IPS DF 4.7 (cell line): Measurements from ENCODE around the gene ECI2.
"Not testable (repeated sequence)": the region's sequence is repeated elsewhere in the genome, so short reads cannot be mapped to it uniquely, and the experiment has no call there.

ENCODE experiments used
- DNase-seq: peaks from one replicate; pipeline ENCODE4 v3.0.0-alpha.2; 2013; ENCODE audit warnings: low spot score; ENCODE audit errors: extremely low read depth

ECI2 gene

DNA sequence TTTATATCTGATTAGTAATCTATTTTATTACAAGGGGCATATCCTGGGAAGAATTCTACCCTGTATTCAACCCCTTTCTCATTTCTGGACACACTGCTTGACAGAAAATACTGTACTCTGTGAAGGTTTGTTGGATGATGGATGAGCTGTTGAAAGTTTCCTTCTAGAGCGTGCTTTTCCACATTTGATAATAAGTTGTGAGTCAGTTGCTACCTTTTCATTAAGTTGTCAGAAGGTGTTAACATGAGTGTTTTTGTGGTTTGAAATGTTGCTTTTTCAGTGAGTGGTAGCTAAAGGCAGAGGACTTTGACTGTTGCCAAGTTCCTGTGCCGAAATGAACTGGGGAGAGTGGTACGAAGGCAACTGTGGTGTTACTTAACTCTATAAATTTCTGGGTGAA is 3.9 kb upstream of the ECI2 start:
- no peak for DNase-seq

DNA sequence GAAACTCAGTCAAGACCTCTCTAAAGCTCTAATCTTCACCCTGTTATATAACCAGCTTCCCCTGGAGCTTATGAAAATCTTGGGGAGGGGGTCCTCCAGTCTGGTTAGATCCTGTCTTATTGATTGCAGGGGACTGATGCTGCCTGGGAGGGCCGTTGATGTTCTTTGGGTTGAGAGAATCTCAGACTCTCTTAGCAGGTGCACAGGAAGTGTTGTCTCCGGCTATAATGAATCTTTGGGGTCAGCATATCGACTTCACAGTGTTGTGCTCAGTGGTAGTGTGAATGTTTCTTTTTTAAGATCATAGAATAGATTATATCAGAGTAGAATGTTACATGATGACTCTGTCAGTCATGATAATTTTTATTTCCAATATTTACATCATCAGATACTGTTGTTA is 2.8 kb upstream of the ECI2 start:
- no peak for DNase-seq

DNA sequence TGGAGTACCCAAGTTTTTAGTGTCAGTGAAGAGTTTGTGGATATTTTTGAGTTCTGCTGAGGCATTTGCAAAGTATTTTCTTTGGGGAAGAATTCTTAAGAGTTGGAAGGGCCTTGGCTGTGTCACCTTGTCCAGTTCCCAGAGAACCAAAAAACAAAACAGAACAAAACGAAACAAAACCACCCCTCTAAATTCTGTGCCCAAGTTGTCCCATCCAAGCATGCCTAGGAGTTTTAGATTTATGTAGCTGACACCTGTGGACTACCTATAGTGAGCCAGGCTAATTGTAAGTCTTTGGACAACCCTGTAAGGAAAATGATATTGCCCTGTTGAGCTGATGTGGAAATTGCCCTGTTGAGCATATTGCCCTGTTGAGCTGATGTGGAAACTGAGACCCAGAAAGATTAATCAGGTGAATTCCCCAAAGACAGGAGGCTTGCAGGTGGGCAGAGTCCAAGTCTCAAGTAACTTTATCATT is 1.0 kb upstream of the ECI2 start:
- no peak for DNase-seq

DNA sequence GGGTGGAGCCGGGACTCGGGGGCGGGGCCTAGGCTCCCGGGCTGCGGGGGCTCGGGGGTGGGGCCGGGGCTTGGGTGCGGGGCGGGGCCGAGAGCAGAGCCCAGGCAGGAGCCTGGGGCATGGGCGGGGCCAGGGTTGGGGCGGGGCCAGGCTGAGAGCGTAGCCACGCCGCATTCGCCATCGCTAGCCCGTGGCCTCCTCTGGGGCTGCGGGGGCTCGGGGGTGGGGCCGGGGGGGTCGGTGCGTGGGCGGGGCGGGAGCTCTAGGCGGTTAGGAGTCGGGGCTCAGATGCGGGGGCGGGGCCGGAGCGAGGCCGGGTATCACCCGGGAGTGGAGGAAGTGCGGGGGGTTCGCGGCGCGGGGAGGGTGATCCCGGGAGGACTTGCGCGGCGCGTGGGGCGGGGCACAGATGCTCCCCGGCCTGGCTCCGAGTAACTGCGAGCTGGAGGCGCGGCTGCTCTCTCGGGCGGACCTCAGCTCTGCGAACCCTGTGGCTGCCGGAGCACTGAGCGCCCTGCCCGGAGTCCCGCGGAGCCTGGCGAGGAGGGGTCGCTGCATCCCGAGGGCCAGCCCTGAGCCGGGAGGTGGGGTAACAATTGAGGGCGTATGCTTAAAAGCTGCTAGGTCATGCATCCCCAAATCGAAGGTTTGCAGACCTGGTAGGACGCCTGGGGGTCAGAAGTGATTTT is 434 bp upstream of the ECI2 start:
- DNase-seq, result no peak

DNA sequence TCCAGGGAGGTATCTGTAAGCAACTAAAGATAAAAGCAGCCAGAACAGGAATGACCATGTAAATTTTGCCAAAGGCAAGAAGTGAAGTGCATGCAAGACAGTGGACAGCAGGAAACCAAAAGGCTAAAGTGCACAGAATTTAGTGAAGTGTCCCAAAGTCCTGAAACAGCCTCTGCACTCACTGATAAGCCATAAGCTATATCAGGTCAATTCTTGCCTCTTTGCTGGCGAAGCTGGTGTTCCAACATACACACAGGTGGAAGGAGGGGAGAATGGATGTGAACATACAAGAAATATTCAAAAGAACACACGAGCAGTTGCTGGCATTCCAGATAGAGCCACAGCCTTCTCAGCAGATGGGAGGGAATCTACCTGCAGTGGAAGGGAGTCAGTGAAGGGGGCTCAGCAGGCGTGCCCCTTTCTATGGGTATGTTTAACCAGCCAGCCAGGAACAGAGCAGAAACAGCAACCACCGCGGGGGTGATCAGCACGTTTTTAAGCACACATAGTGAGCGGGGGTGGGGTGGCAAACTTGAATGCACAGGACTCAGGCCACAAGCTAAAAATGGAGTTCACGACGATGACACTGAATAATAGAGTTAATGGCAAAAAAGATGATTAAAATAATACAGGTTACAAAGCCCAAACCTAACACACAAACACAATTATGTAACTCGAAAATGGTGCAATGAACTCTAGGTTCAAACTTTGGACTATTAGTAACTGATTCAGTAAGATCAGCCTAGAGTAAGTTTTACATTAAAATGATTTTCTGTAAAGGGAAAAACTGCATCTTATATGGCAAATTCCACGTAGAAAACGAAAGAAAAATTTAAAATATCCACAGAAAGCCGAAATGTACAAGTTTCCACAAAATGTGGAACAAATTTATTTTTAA is 1.2 kb downstream of the ECI2 start:
- DNase-seq, result no peak

DNA sequence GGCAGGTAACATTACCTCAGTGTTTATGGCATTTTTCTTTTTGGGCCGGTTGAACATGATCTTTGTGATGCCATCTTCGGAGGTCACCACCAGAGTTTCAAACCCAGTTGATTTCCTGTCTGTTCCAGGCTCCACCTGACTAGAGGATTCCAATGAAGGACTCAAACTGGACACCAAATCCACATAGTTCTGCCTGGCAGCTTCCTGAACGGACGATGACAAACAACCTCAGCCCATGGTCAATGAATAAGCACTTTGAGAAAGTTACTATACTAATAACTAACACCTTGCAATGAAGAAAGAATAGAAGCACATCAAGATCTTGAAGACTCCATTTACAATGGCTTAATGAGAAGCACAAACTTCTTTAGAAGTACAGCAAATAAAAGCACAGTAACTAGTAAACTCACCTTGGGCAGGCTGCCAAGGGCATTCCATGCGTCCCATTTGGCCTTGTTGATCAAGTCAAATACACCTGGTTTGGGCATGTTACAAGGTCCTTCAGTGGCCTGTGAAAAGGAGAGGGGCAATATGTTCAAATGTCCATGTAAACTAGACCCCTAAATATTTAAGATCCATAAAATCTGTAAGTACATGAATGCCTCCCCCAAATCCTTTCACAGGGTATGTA is 4.9 kb downstream of the ECI2 start:
- DNase-seq, result no peak

DNA sequence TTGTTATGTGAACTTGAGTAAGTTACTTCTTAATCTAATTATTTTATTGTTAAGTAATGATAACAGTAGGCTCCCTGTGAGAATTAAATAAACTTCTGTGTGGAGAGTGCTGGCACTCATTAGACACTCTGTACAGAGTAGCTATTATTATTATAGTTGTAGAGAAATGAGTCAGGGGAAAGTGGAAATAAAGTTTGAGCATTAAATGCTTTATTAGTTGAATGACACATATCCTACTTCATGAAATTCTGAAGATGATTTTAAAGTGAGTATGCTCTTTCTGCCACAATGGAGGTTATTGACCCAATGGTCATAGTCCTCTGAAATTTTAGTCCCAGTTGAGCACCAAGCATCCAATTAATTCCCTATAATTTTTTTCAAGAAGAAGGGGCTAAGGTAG is 5.9 kb downstream of the ECI2 start:
- DNase-seq, result no peak

DNA sequence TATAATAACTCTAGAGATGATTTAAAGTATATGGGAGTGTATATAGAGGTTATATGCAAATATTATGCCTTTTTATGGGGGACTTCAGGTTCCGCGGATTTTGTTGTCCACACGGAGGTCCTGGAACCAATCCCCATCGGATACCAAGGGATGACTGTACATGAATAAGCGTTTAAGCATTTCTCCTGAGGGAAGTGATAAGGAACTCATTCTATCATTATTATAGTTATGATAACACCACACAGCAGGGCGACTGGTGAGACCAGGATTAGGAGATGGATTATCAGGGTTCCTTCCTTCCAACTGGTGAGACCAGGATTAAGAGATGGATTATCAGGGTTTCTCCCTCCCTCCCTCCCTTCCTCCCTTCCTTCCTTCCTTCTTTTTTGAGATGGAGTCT is 6.6 kb downstream of the ECI2 start:
- DNase-seq, result no peak

DNA sequence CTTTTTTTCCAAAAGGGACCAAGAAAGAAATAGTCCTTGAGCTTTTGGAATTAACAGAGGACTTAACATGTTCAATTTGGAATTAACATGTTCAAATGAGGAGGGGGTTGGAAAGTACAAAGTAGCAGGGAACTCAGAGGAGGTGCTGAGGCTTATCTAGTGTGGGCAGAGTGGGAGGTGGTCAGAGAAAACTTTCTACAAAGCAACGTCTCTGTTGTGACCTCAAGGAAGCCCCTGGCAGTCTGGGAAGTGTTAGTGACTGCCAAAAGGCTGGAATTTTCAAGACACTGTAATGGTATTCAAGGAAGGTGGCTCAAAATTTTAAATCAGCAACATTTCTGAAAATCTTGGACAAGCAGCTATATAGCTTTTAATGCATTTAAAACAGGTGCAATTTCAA is 7.3 kb downstream of the ECI2 start:
- DNase-seq, result no peak

DNA sequence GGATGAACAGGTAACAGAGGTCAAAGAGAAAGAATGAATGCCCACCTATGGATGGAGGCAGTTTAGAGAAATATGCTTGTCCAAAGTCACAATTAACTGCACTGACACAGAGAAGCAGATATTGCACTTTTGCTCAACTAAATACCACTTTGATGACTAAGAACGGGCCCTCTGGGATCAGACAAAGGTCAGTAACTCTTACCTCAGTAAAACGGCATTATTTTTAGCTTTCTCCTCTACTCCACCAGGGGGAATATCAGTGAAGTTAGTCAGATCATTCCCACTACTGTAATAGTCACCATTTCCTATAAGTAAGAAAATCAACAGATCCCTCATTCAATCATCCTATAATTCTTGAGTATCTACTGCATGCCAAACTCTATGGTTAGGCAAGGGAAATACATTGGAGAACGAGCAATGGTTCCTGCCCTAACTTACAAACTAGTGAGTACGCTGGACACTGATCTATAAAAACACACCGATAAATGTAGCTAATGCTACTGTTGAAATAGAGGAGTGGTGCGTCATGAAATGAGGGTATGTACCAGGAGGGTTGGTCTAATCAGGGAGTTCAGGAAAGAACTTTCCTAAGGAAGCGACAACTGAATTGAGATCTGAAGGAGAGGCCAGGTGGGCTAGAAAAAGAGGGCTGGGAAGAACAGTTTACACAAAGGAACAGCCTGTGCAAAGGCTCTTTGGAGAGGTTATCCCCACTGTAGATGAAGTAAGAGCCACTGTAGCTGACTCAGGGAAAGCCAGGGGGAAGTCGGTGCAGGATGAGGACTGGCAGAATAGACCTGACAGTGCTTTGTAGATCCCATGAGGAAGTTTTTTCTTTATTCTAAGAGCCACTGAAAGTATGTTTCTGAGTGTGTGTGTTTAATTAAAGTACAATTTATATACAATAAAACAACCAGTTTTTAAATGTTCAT is 9.2 kb downstream of the ECI2 start:
- DNase-seq, result no peak

DNA sequence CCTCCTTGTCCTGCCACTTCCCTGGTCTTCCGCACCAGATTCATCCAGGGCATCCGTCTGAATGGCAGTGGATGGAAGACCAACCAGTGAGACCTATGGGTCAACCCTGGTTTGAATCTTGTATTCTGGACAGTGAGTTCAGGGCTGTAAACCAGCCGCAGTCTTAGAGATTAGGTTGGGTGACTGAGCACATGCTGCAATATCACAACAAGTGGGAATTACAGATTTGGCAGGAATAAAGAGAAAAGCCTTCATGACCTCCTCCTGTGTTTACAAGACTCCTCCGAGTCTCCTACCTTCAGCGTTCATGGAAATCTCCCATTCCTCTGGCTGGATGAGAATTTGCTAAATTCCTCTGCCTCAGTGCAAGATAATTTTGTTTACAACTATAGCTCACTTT is 9.9 kb downstream of the ECI2 start:
- no peak for DNase-seq

DNA sequence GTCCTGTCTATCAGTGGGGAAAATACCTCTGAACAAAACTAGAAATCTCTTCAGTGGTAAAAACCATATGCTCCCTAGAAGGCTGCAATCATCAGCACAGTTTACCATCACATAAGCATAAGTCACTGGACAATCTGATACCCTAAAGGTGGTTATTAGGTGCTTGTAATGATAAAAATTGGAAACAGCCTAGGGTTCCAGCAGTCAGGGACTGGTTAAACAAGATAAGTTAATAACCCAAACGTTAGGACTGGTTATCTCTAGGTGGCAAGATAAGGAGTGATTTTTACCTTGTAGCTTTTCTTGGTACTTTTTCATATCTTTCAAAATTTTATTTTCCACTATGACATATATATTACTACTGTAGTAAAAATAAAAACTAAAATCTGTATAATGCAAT is 11.0 kb downstream of the ECI2 start:
- DNase-seq, result no peak

DNA sequence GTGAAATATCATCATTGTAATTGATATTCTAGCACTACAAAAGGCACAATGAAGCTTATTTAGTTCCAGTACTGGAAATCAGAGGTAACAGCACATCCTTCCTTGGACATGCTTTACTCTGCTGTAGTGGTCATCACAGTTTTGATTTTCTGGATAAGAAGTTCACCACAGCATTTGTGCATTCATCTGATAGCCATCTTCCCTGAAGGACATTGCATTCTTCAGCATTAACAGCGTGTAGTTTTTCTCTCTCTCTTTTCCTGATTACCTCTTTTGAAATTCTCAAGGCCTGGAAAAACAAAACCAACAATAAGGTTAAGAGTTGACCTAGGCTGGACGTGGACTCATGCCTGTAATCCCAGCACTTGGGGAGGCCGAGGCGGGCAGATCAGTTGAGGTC is 19.6 kb downstream of the ECI2 start:
- no peak for DNase-seq

DNA sequence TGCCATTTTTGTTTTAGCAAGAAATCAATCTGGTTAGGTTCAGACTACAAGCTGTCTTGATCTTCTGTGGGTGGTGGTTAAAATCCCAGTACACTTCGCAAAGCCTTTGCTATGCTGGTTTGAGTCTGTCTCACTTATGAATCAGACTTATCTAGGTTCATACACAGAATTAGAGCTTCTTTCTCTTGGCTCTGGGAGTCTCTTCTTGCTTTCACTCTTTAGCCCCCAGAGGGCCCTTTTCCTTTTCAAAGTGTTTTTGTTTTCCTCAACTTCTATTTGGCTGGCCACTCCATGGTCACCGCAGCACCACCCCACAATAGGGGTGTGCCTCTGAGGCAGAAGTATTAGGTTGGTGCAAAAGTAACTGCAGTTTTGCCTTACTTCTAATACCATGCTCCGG is 21.3 kb downstream of the ECI2 start:
- no peak for DNase-seq

DNA sequence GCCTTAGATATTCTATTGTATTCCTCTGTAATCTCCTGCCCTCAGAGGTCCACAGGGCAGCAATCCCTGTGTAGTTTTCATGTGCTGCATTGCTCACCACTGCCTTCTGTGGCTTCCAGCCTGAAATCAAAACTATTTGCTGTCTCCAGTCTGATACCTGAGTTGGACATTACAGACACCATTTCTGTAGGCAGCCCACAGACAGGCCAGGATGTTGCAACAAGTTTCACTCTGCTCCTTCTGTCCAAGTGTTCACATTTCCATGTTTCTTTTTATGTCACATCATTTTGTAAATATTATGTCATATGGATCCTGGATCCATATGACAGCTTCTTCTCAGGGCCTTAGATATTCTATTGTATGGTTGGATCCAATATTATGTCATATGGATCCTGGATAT is 21.7 kb downstream of the ECI2 start:
- DNase-seq, result no peak

DNA sequence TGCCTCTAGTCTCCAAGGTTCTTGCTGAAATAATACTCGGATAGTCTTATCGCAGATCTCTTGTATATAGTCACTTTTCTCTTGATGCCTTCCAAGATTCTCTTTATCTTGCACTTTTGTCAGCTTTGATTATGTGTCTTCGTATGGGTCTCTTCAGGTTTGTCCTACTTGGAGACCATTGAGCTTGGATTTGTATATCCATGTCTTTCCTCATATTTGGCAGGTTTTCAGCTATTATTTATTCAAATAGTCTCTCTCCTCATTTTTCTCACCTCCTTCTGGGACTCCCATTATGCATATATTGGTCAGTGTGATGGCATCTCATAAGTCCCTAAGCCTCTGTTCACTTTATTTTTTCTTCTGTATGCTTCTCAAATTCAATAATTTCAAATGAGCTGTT is 23.0 kb downstream of the ECI2 start:
- DNase-seq, result no peak

DNA sequence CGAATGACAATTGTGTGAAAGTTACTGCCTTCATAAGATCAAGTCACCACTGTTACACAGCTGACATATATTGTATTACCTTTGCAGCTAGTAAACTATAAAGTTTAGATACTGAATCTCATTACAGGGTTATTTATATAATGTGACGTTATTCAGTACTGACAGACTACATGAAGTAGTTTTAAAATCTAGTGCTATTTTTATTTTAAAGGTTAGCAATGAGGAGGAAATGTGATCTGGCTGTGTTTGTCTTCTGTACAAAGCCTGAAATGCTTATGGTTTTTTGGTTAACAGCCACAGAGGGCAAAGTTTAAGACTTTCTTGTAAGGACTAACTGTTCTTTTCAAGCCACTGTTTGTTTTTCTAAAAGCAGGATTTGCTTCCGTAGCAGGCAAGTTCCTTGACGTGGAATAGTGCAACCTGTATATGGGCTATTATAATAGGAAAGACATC is 26.0 kb downstream of the ECI2 start:
- DNase-seq, result not testable (repeated sequence)

DNA sequence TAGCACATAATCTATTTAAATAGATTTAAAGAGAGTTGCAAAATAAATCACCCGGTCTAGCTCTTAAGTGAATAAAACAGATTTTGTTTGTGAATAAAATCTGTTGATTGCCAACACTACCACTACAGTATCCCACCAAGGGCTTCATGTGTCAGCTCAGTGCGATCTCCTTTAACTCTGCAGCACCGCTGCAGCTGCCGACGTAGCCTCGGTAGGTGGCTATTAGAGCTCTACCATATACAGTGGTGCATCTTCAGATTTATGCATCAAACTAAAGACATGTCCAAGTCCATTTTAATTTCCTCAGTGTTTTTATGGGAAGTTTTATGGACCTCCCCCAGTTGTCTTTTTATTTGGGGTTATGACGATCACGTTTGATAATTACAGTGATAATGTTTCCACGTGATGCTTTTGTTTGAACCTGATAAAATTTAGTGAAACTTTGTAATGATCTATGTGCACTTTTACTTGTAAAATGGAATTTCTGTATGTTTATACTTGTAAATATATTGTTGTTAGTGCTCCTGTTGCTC is 26.7 kb downstream of the ECI2 start:
- no peak for DNase-seq

DNA sequence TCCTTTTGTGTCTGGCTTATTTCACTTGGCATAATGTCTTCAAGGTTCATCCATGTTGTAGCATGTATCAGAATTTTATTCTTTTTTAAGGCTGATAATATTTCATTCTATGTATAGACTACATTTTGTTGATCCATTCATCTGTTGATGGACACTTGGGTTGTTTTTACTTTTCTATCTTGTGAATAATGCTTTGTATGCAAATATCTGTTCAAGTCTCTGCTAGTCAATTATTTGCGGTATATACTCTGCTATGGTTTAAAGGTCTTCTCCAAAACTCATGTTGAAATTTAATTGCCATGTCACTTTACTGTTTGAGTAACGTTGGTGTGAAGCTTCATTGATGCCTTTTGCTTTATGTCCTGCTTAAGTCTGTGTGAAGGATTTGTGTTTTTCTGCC is 27.5 kb downstream of the ECI2 start:
- no peak for DNase-seq

DNA sequence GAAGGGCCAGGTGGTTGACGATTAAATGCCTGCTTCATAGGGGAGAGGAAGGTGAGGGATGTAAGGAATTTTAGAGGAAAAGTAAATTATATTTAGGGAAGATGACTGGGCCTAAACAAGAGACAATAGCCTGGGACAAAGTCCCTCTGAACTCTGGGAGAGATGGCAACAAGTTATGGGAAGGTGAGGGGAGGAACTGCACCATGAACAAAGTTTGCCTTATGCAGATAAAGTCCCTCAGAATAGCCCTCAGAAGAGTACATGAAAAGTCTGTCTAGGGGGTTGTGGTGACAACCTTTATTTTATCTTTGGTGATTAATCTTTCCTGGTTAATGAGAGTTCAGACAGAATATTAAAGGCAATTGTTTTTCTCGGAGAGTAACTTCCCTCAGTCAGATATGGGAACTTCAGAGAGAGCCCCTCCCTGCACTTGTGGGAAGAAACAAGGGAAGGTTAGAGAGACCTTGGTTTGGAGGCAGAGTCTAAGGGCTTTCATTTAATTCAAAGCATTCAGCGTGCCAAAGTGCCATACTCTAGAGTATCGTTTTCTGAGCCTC is 29.3 kb downstream of the ECI2 start:
- no peak for DNase-seq

DNA sequence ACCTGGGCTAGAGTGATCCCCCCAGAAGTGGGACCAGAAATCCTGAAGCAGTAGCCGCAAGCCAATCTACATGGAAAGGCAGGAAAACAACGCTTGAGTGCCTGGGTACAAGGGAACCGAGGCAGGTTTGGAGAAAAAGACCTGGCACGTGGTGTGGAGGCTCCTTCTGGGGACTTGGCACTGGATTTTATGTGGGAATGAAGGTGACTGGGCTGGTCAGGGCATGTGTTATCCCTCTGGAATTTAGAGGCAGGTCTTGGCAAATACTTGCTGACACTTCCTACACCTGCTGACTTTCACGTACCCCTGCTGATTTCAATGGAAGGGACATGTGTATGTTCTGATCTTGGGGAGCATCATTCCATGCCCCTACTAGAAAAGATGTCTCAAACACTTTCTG is 31.4 kb downstream of the ECI2 start:
- DNase-seq, result no peak
